Vagina (tissue), 2 donors: ENCODE data around the gene HSD17B2.

Source experiments
- CTCF ChIP-seq, 3 experiments: fragments of 450-650 bp in 2 of 3; fragments of 200-600 bp in 1 of 3; sonication (generic) in 1 of 3; IDR thresholded peaks; one replicate each; pipeline ENCODE4 v1.5.1; 2017 to 2019; ENCODE audit warnings: antibody characterized with exemption in 3 of 3, mild to moderate bottlenecking in 2 of 3, moderate library complexity in 2 of 3
- POLR2A ChIP-seq, 2 donors: fragments of 450-650 bp; IDR thresholded peaks; one replicate each; pipeline ENCODE4 v1.6.1; 2017; ENCODE audit warnings: antibody characterized with exemption in 2 of 2, mild to moderate bottlenecking in 2 of 2, moderate library complexity in 2 of 2

GRCh38 chr16:82072313-82072712 is 37.3 kb downstream of the HSD17B2 start:
- no peak for TF ChIP-seq CTCF (IDR thresholded peaks at IDR 0.05)
- no peak for TF ChIP-seq POLR2A (IDR thresholded peaks at IDR 0.05)
